ENCODE results near the gene ITSN2. TPM values are rescaled to one million over a fixed set of nuclear protein-coding genes. Genes with fewer than 3 reads are reported as not detected.
A peak's percentile ranks its signal among the peaks of the same experiment; 100 is the strongest.
"Not testable (repeated sequence)": the region's sequence is repeated elsewhere in the genome, so short reads cannot be mapped to it uniquely, and the experiment has no call there.

Gene ITSN2
- total RNA-seq (ENCODE audit: low replicate concordance), result 9.0 and 10.4 TPM in 2 replicates

DNA sequence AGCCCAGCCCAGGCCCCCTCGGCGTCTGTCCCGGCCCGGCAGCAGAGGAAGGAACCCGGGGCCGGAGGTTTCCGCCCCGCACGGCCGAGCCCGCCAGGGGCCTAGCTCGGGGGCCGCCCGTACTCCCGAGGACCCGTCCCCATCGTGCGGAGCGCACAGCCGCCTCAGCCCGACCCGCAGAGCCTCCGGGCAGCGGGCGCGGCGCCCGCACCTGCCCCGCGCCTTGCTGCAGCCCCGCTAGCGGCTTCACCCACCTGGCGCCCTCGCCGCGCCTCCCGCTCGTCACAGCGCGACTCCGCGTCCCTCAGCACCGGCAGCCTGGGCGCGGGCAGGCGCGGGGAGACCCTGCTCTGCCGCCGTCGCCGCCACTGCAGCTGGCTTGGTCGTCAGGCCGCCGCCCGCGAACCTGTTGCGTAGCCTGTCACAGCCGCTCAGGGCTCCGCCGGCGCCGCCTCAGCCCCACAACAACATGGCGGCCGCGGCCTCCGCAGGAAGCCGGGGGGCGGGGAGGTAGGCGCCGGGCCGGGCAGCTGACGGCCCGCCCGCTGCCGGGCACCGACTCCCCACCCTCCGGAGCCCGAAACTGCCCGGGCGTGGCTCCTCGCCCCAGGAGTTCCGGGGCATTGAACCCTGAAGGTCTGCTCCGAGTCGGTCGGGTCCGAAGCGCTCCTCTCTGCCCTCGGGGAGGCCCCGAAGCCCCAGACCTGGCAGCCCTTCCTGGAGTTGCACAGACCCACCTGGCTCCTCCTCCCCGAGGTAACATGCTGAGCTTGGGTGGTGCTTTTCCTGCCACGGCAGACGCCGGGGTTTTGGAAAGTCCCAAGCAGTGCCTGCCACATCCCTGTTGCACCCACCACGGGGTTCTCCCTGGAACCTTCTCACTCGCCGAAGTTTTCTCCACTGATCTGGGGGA, at the start of gene ITSN2:
Gene ITSN2 (minus strand): TSS at position 487 of the 913 bp plus-strand sequence. CDS start 32,454 bp downstream, outside the sequence.
- peaks cover 30% of the 10 kb centered on the region for H3K27me3 ChIP-seq
- H2AFZ ChIP-seq (replicated peaks), result peak within 1 kb of the TSS; percentile 95
- H4K20me1 ChIP-seq (ENCODE audit: low read depth), result no peaks in the 10 kb centered on the region
- no peaks in the 10 kb centered on the region for H3F3A ChIP-seq (ENCODE audit: low read depth)
- H3K4me1 ChIP-seq, result peaks cover 4% of the 10 kb centered on the region
- TF ChIP-seq, protein P1, sequence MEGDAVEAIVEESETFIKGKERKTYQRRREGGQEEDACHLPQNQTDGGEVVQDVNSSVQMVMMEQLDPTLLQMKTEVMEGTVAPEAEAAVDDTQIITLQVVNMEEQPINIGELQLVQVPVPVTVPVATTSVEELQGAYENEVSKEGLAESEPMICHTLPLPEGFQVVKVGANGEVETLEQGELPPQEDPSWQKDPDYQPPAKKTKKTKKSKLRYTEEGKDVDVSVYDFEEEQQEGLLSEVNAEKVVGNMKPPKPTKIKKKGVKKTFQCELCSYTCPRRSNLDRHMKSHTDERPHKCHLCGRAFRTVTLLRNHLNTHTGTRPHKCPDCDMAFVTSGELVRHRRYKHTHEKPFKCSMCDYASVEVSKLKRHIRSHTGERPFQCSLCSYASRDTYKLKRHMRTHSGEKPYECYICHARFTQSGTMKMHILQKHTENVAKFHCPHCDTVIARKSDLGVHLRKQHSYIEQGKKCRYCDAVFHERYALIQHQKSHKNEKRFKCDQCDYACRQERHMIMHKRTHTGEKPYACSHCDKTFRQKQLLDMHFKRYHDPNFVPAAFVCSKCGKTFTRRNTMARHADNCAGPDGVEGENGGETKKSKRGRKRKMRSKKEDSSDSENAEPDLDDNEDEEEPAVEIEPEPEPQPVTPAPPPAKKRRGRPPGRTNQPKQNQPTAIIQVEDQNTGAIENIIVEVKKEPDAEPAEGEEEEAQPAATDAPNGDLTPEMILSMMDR (IDR thresholded peaks at IDR 0.05), result no peak
- peak; percentile 17 for TF ChIP-seq EZH2phosphoT487 (IDR thresholded peaks at IDR 0.05)
- TF ChIP-seq EZH2 (IDR thresholded peaks at IDR 0.05), result peak; percentile 23
- H3K36me3 ChIP-seq, result no peaks in the 10 kb centered on the region
- Mint-ChIP-seq H3K4me1 (peaks cover 4% of the 10 kb centered on the region), H3K36me3 (peaks cover 6% of the 10 kb centered on the region), H3K4me3 (peak within 1 kb of the TSS; percentile 89), H3K9me3 (no peaks in the 10 kb centered on the region), H3K27ac (peak within 1 kb of the TSS; percentile 78), H3K27me3 (ENCODE audit: insufficient read depth, low read depth) (peaks cover 9% of the 10 kb centered on the region)
- no peak within 1 kb of the TSS for H3K27ac ChIP-seq
- H3K79me2 ChIP-seq (ENCODE audit: low read depth), result no peaks in the 10 kb centered on the region
- peak within 1 kb of the TSS; percentile 7 for H3K9ac ChIP-seq
- H3K4me3 ChIP-seq, result peak within 1 kb of the TSS; percentile 78
- peak; percentile 91 for DNase-seq (ENCODE audit: low spot score)
- peak within 1 kb of the TSS; percentile 92 for H3K4me2 ChIP-seq
- no peaks in the 10 kb centered on the region for H3K9me3 ChIP-seq (ENCODE audit: low read depth)

GRCh38 chr2:24409171-24409570, 48.8 kb upstream of the ITSN2 start:
- Mint-ChIP-seq H3K4me1 (peaks cover 32% of the 10 kb centered on the region), H3K27ac (no peak overlapping the region), H3K36me3 (no peaks in the 10 kb centered on the region), H3K9me3 (no peaks in the 10 kb centered on the region), H3K27me3 (ENCODE audit: insufficient read depth, low read depth) (peaks cover 4% of the 10 kb centered on the region), H3K4me3 (no peak overlapping the region)
- Histone ChIP-seq H3K79me2 (ENCODE audit: low read depth) (no peaks in the 10 kb centered on the region), H3K27me3 (no peaks in the 10 kb centered on the region), H3F3A (ENCODE audit: low read depth) (peaks cover 33% of the 10 kb centered on the region), H4K20me1 (ENCODE audit: low read depth) (no peaks in the 10 kb centered on the region), H3K36me3 (no peaks in the 10 kb centered on the region), H2AFZ (replicated peaks) (peak overlapping the region; percentile 66), H3K9me3 (ENCODE audit: low read depth) (no peaks in the 10 kb centered on the region), H3K4me1 (peaks cover 33% of the 10 kb centered on the region), H3K9ac (no peak overlapping the region), H3K4me3 (no peak overlapping the region), H3K4me2 (no peak overlapping the region), H3K27ac (no peak overlapping the region)
- no peak for DNase-seq (ENCODE audit: low spot score)
- TF ChIP-seq, protein P1 (IDR thresholded peaks at IDR 0.05), result no peak
- TF ChIP-seq EZH2 (IDR thresholded peaks at IDR 0.05), result no peak
- no peak for TF ChIP-seq EZH2phosphoT487 (IDR thresholded peaks at IDR 0.05)

- not testable (repeated sequence) for H3K27me3 ChIP-seq
Observed at GRCh38 chr2:24408704-24409103, 48.4 kb upstream of the ITSN2 start.

GRCh38 chr2:24404491-24404921, 44.2 kb upstream of the ITSN2 start:
- no peaks in the 10 kb centered on the region for H4K20me1 ChIP-seq (ENCODE audit: low read depth)
- H3F3A ChIP-seq (ENCODE audit: low read depth), result no peaks in the 10 kb centered on the region
- H3K9me3 Mint-ChIP-seq, result no peaks in the 10 kb centered on the region
- H2AFZ ChIP-seq (replicated peaks), result no peak overlapping the region
- H3K27me3 Mint-ChIP-seq (ENCODE audit: insufficient read depth, low read depth), result peaks cover 2% of the 10 kb centered on the region
- H3K4me1 Mint-ChIP-seq, result peaks cover 28% of the 10 kb centered on the region
- no peaks in the 10 kb centered on the region for H3K36me3 Mint-ChIP-seq
- TF ChIP-seq, protein P1 (IDR thresholded peaks at IDR 0.05), result no peak
- no peak for TF ChIP-seq EZH2 (IDR thresholded peaks at IDR 0.05)
- no peaks in the 10 kb centered on the region for H3K79me2 ChIP-seq (ENCODE audit: low read depth)
- H3K27ac ChIP-seq, result no peak overlapping the region
- peaks cover 7% of the 10 kb centered on the region for H3K4me1 ChIP-seq
- no peaks in the 10 kb centered on the region for H3K9me3 ChIP-seq (ENCODE audit: low read depth)
- peak overlapping the region; percentile 11 for H3K27ac Mint-ChIP-seq
- H3K36me3 ChIP-seq, result no peaks in the 10 kb centered on the region
- H3K9ac ChIP-seq, result no peak overlapping the region
- no peaks in the 10 kb centered on the region for H3K27me3 ChIP-seq
- no peak overlapping the region for H3K4me3 ChIP-seq
- no peak overlapping the region for H3K4me2 ChIP-seq
- no peak overlapping the region for H3K4me3 Mint-ChIP-seq
- no peak for DNase-seq (ENCODE audit: low spot score)

More at GRCh38 chr2:24408704-24409103, 48.4 kb upstream of the ITSN2 start:
- H3K4me3 ChIP-seq; H3K27me3 Mint-ChIP-seq (ENCODE audit: insufficient read depth, low read depth); H3K36me3 Mint-ChIP-seq; DNase-seq (ENCODE audit: low spot score); H3K9ac ChIP-seq; H3K27ac ChIP-seq; H4K20me1 ChIP-seq (ENCODE audit: low read depth); H3K9me3 ChIP-seq (ENCODE audit: low read depth); H3K9me3 Mint-ChIP-seq; H3K4me3 Mint-ChIP-seq; H3K36me3 ChIP-seq; H3K79me2 ChIP-seq (ENCODE audit: low read depth); H3K4me2 ChIP-seq: not testable (repeated sequence)
- Histone ChIP-seq H3K4me1 (peaks cover 33% of the 10 kb centered on the region), H3F3A (ENCODE audit: low read depth) (peaks cover 33% of the 10 kb centered on the region), H2AFZ (replicated peaks) (peak overlapping the region; percentile 66)
- H3K4me1 Mint-ChIP-seq, result peaks cover 37% of the 10 kb centered on the region
- H3K27ac Mint-ChIP-seq, result peak overlapping the region; percentile 66

Data from neural progenitor cell (in vitro differentiated cells).